Natural killer cell (primary cell): ENCODE data around the gene ARSG. TPM values are rescaled to one million over a fixed set of nuclear protein-coding genes. Genes with fewer than 3 reads are reported as not detected.
A peak's percentile ranks its signal among the peaks of the same experiment; 100 is the strongest.

Source experiments
- ATAC-seq, 3 donors: fragments of 150-1000 bp in 2 of 3; fragments of 200-7000 bp in 1 of 3; cut with Tn5 transposase; 1 replicate in 1 of 3; 2 replicates in 2 of 3; pipeline ENCODE4 v1.10.0; 2021; ENCODE audit warnings: mild to moderate bottlenecking in 2 of 3, moderate library complexity in 2 of 3
- DNase-seq, 2 donors: peaks; one replicate each; pipeline versions ENCODE4 v3.0.0 to v3.0.0-alpha.2; 2013 to 2021; ENCODE audit warnings: mixed read lengths in 1 of 2
- H3K27ac ChIP-seq: one replicate; pipeline ENCODE4 v1.5.1; 2013; ENCODE audit warnings: mild to moderate bottlenecking, low read length
- H3K27me3 ChIP-seq: one replicate; pipeline ENCODE4 v1.6.1; 2013; ENCODE audit warnings: low read length; ENCODE audit not compliant: control insufficient read depth, insufficient read depth
- H3K36me3 ChIP-seq: one replicate; pipeline ENCODE4 v1.6.1; 2013; ENCODE audit warnings: low read length; ENCODE audit not compliant: control insufficient read depth, insufficient read depth
- H3K4me1 ChIP-seq: one replicate; pipeline ENCODE4 v1.6.1; 2013; ENCODE audit warnings: low read length; ENCODE audit not compliant: control insufficient read depth, insufficient read depth
- H3K4me3 ChIP-seq: one replicate; pipeline ENCODE4 v1.5.1; 2013; ENCODE audit warnings: low read length
- H3K9me3 ChIP-seq: one replicate; pipeline ENCODE4 v1.6.1; 2013; ENCODE audit warnings: low read length; ENCODE audit not compliant: control insufficient read depth, insufficient read depth
- H3K27ac Mint-ChIP-seq, 2 donors: one replicate each; pipeline ENCODE4 v1.8.0; 2022; ENCODE audit warnings: mild to moderate bottlenecking in 2 of 2, mixed read lengths in 2 of 2, moderate library complexity in 1 of 2
- H3K27me3 Mint-ChIP-seq, 2 donors: one replicate each; pipeline ENCODE4 v1.8.0; 2022; ENCODE audit warnings: low read depth in 2 of 2, mixed read lengths in 2 of 2
- H3K36me3 Mint-ChIP-seq: one replicate; pipeline ENCODE4 v1.8.0; 2022; ENCODE audit warnings: mixed read lengths
- H3K4me1 Mint-ChIP-seq, 2 donors: one replicate each; pipeline ENCODE4 v1.8.0; 2022; ENCODE audit warnings: mixed read lengths in 2 of 2
- H3K4me3 Mint-ChIP-seq: one replicate; pipeline ENCODE4 v1.8.0; 2022; ENCODE audit warnings: mild to moderate bottlenecking, moderate library complexity, mixed read lengths
- H3K9me3 Mint-ChIP-seq, 2 donors: one replicate each; pipeline ENCODE4 v1.8.0; 2022; ENCODE audit warnings: mixed read lengths in 2 of 2
- WGBS: methylation state at CpG from one replicate; pipeline ENCODE4 v1.1.7; 2013; ENCODE audit warnings: missing lambda C conversion rate; ENCODE audit not compliant: insufficient coverage; 5-methylcytosine and 5-hydroxymethylcytosine counted together
- intact Hi-C: fragments of 100-400 bp; cut with micrococcal nuclease; formaldehyde crosslinking; loops from one replicate; pipeline ENCODE4 v1.14.2; 2022
- total RNA-seq, 4 donors: library from RNA; stranded (reverse); fragments of 120-200 nt in 1 of 4; gene quantifications; one replicate each; pipeline versions ENCODE4 v1.2.3 to v1.2.4, GENCODE V29; 2013 to 2022
- TF ChIP-seq, protein P1 (sequence below): fragments of 200-600 bp; IDR thresholded peaks from one replicate; pipeline ENCODE4 v1.8.0; 2022; ENCODE audit warnings: antibody characterized with exemption

ARSG gene
- total RNA-seq, 3 donors from 2014 or later (not counting 1 experiment from before 2014, with no cell fraction given) = 34.8 to 52.3 (median 39.3) TPM

DNA sequence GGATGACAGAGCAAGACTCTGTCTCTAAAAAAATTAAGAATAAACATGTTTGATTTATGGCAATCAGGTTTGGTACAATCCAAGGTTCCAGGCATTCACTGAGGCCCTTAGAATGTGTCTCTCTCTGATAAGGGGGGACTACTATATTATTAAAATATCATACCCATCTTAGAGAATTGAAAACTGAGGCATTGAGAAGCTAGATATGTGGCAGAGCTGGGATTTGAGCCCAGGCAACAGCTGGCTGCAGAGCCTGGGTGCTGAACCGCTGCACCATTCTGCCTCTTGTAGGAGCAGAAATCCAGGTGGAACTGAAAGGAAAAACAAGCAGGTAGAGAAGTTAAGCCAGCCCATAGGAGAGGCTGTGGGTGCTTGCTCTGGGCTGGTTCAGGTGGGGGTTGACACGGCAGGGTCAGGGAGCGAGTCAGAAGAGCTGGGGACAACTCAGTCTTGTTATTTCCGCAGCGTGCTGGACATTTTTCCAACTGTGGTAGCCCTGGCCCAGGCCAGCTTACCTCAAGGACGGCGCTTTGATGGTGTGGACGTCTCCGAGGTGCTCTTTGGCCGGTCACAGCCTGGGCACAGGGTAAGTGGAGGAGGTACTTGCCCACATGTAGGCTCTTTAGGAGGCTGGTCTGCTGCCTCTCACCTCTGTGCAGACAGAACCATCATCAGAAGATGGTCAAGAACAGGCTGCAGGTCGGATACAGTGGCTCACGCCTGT is 103.5 kb downstream of the ARSG start:
- DNase-seq (no peak), ATAC-seq (no peak)
- Mint-ChIP-seq H3K4me3 (no peak overlapping the region), H3K4me1 (peaks cover 25 to 36% of the 10 kb centered on the region in 2 donors), H3K27ac (no peak overlapping the region), H3K27me3 (no peaks in the 10 kb centered on the region), H3K36me3 (no peaks in the 10 kb centered on the region), H3K9me3 (peaks cover 0 to 3% of the 10 kb centered on the region in 2 donors)
- TF ChIP-seq, protein P1, sequence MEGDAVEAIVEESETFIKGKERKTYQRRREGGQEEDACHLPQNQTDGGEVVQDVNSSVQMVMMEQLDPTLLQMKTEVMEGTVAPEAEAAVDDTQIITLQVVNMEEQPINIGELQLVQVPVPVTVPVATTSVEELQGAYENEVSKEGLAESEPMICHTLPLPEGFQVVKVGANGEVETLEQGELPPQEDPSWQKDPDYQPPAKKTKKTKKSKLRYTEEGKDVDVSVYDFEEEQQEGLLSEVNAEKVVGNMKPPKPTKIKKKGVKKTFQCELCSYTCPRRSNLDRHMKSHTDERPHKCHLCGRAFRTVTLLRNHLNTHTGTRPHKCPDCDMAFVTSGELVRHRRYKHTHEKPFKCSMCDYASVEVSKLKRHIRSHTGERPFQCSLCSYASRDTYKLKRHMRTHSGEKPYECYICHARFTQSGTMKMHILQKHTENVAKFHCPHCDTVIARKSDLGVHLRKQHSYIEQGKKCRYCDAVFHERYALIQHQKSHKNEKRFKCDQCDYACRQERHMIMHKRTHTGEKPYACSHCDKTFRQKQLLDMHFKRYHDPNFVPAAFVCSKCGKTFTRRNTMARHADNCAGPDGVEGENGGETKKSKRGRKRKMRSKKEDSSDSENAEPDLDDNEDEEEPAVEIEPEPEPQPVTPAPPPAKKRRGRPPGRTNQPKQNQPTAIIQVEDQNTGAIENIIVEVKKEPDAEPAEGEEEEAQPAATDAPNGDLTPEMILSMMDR = no peak
- 91% methylated on average over 12 of the region's 12 CpGs for WGBS
- H3K27ac ChIP-seq = no peak overlapping the region
- H3K9me3 ChIP-seq = peaks cover 8% of the 10 kb centered on the region
- peaks cover 15% of the 10 kb centered on the region for H3K4me1 ChIP-seq
- intact Hi-C loops = no loop called here
- H3K4me3 ChIP-seq = no peak overlapping the region
- H3K27me3 ChIP-seq = no peaks in the 10 kb centered on the region
- H3K36me3 ChIP-seq = no peaks in the 10 kb centered on the region

DNA sequence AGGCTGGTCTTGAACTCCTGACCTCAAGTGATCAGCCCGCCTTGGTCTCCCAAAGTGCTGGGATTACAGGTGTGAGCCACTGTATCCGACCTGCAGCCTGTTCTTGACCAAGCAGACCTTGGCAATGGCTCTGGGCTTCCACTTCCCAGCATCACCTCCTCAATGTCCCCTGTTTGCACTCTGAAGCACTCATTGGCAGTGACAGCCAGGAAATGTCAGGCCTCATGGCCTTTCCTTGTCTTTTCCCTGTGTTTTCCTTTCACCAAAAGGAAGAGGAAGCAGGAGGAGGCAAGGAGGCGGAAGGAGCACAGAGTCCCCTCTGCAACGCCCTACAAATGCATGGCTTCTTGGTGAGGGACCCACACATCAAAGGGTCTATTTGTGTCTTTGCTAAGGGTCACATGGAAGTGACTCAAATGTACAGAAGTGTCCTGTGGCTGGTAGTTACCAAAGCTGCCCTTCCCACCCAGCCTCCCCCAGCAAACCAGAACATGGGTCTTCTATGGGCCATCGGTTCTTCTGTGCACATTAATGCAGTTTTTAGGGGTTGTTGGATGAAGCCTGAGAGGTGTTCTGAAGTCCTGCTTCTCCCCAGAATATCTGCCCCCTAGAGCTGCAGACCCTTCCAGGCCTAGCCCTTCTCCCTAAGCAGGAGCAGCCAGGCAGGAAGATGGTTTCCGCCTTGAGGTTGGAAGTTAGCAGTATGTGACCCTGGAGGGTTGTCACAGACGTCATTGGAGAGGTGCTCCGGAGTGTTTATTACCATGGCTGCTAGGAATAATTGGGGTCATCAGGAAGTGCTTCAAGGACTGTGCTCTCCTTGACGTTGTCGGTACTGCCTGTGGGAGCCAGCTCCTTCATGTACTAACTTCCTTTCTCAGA is 105.2 kb downstream of the ARSG start:
- ATAC-seq (peak in 1 of 3 donors; percentile 36), DNase-seq (no peak)
- peaks cover 2% of the 10 kb centered on the region for H3K36me3 ChIP-seq
- Mint-ChIP-seq H3K9me3 (peaks cover 0 to 3% of the 10 kb centered on the region in 2 donors), H3K4me1 (peaks cover 21 to 28% of the 10 kb centered on the region in 2 donors), H3K36me3 (no peaks in the 10 kb centered on the region), H3K27ac (peak overlapping the region; percentile 54 to 66), H3K4me3 (peak overlapping the region; percentile 28), H3K27me3 (no peaks in the 10 kb centered on the region)
- TF ChIP-seq, protein P1 = no peak
- H3K27me3 ChIP-seq = no peaks in the 10 kb centered on the region
- intact Hi-C loops = no loop called here
- WGBS = 71% methylated on average over 9 of the region's 10 CpGs
- peaks cover 15% of the 10 kb centered on the region for H3K4me1 ChIP-seq
- H3K4me3 ChIP-seq = no peak overlapping the region
- no peak overlapping the region for H3K27ac ChIP-seq
- H3K9me3 ChIP-seq = peaks cover 8% of the 10 kb centered on the region

DNA sequence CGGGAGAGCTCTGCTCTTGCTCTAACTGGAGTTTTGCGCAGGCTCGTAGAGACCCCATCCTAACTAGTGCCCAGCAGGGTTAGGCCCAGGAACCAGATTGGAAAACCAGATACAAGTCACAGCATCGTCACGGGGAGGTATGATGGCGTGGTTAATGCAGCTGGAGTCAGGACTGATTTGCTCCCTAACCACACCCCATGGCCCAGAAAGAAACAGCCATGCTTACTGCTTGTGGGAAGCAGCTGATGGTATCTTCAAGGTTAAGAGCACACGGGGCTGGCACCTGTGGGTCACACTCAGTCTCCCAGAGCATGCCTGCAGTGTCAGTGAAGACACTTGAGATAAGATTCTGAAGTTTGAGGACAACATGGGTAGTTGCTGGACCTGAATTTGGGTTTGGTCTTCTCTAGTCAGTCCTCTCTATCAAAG is 105.8 kb downstream of the ARSG start:
- H3K36me3 Mint-ChIP-seq = no peaks in the 10 kb centered on the region
- Histone ChIP-seq H3K9me3 (peaks cover 8% of the 10 kb centered on the region), H3K27me3 (no peaks in the 10 kb centered on the region), H3K27ac (no peak overlapping the region), H3K4me3 (no peak overlapping the region), H3K4me1 (peaks cover 15% of the 10 kb centered on the region), H3K36me3 (peaks cover 4% of the 10 kb centered on the region)
- 43% methylated on average over 7 of the region's 7 CpGs for WGBS
- peak overlapping the region; percentile 28 for H3K4me3 Mint-ChIP-seq
- TF ChIP-seq, protein P1 = no peak
- DNase-seq (no peak), ATAC-seq (peak in 1 of 3 donors; percentile 8)
- intact Hi-C loops = no loop called here
- peak overlapping the region; percentile 54 to 66 for H3K27ac Mint-ChIP-seq
- peaks cover 0 to 3% of the 10 kb centered on the region in 2 donors for H3K9me3 Mint-ChIP-seq
- peaks cover 21 to 25% of the 10 kb centered on the region in 2 donors for H3K4me1 Mint-ChIP-seq
- no peaks in the 10 kb centered on the region for H3K27me3 Mint-ChIP-seq
